WERI-Rb-1 (cell line): ENCODE results near the gene GAS2.

Source experiments
- DNase-seq: peaks from one replicate; pipeline ENCODE4 v3.0.0-alpha.2; 2020
- H3K27ac ChIP-seq: fragments of 250-450 bp; sonication (Bioruptor Pico); 2 replicates; pipeline ENCODE4 v1.5.1; 2020; ENCODE audit warnings: mild to moderate bottlenecking, moderate library complexity
- H3K27me3 ChIP-seq: fragments of 250-450 bp; sonication (Bioruptor Pico); 2 replicates; pipeline ENCODE4 v1.5.1; 2021; ENCODE audit warnings: mild to moderate bottlenecking, low read depth, moderate library complexity; ENCODE audit not compliant: insufficient read depth, severe bottlenecking
- H3K36me3 ChIP-seq: fragments of 250-450 bp; sonication (Bioruptor Pico); 2 replicates; pipeline ENCODE4 v1.5.1; 2020; ENCODE audit warnings: mild to moderate bottlenecking, moderate library complexity
- H3K4me3 ChIP-seq: 2 replicates; pipeline ENCODE4 v1.5.1; 2011; ENCODE audit warnings: low read depth, mild to moderate bottlenecking, control low read depth, low read length
- H3K9me3 ChIP-seq: fragments of 250-450 bp; sonication (Bioruptor Pico); 2 replicates; pipeline ENCODE4 v1.5.1; 2021; ENCODE audit warnings: mild to moderate bottlenecking, moderate library complexity; ENCODE audit not compliant: severe bottlenecking
- TF ChIP-seq, protein P1 (sequence below): IDR thresholded peaks from 2 replicates; pipeline ENCODE4 v1.5.1; 2011; ENCODE audit warnings: low read depth, mild to moderate bottlenecking, control low read depth, inconsistent platforms, low read length

The GAS2 gene

DNA sequence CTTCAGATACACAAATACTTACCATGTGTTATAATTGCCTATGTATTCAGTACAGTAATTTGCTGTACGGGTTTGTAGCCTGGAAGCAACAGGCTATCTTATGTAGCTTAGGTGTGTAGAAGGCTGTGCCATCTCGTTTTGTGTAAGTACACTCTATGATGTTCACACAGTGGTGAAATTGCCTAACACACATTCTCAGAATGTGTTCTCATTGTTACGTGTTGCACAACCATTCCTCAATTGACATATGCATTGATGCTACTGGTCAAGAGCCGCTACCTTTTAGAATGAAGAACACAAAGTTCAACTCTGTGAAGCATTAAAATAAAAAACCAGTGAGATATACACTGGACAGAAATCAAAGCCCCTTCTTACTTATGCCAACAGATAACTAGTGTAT, 136.4 kb downstream of the GAS2 start:
- H3K27ac ChIP-seq: no peak overlapping the region
- DNase-seq: no peak
- H3K9me3 ChIP-seq: no peaks in the 10 kb centered on the region
- TF ChIP-seq, protein P1, sequence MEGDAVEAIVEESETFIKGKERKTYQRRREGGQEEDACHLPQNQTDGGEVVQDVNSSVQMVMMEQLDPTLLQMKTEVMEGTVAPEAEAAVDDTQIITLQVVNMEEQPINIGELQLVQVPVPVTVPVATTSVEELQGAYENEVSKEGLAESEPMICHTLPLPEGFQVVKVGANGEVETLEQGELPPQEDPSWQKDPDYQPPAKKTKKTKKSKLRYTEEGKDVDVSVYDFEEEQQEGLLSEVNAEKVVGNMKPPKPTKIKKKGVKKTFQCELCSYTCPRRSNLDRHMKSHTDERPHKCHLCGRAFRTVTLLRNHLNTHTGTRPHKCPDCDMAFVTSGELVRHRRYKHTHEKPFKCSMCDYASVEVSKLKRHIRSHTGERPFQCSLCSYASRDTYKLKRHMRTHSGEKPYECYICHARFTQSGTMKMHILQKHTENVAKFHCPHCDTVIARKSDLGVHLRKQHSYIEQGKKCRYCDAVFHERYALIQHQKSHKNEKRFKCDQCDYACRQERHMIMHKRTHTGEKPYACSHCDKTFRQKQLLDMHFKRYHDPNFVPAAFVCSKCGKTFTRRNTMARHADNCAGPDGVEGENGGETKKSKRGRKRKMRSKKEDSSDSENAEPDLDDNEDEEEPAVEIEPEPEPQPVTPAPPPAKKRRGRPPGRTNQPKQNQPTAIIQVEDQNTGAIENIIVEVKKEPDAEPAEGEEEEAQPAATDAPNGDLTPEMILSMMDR: no peak
- H3K36me3 ChIP-seq: no peaks in the 10 kb centered on the region
- H3K4me3 ChIP-seq: no peak overlapping the region
- no peaks in the 10 kb centered on the region for H3K27me3 ChIP-seq

- TF ChIP-seq, protein P1: no peak
- no peak for DNase-seq
Measured at GRCh38 chr11:22807391-22807790, 141.0 kb downstream of the GAS2 start.

GRCh38 chr11:22807855-22808570, 141.6 kb downstream of the GAS2 start:
- H3K27ac ChIP-seq: no peak overlapping the region
- H3K4me3 ChIP-seq: no peak overlapping the region
- DNase-seq: no peak
- no peaks in the 10 kb centered on the region for H3K9me3 ChIP-seq
- TF ChIP-seq, protein P1: no peak
- no peaks in the 10 kb centered on the region for H3K27me3 ChIP-seq
- H3K36me3 ChIP-seq: no peaks in the 10 kb centered on the region

More at GRCh38 chr11:22807391-22807790, 141.0 kb downstream of the GAS2 start:
- Histone ChIP-seq H3K36me3 (no peaks in the 10 kb centered on the region), H3K4me3 (no peak overlapping the region), H3K9me3 (no peaks in the 10 kb centered on the region), H3K27ac (no peak overlapping the region), H3K27me3 (no peaks in the 10 kb centered on the region)

DNA sequence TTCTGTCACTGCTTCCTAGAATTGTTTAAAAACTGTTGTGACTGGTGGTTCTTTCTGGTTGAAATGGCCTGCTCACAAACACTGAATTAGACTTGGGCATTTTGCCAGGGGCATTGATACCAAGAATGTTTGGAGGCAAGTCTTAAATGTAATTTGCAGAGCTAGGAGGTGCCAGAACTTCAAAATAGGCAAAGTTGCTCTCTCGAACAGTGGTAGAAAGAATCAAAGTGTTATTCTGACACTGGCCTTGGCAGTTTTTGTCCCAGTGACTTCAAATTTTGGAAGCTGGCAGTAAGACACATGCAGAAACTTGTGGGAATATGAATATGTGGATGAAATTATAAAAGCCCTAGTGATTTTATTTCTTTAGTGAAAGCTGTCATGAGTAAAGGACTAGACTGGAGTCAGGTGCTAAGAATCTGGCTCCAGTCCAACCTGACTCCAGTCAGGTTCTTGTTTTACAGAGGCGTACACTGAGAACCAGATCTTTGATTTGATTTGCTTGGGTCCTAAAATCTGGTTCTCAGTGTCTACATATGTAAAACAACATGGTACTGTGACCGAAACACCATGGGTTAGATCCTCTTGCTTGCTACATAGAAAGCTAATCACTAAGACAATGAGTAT, 142.3 kb downstream of the GAS2 start:
- no peak overlapping the region for H3K4me3 ChIP-seq
- no peaks in the 10 kb centered on the region for H3K36me3 ChIP-seq
- TF ChIP-seq, protein P1: no peak
- H3K27ac ChIP-seq: no peak overlapping the region
- no peaks in the 10 kb centered on the region for H3K9me3 ChIP-seq
- H3K27me3 ChIP-seq: no peaks in the 10 kb centered on the region
- DNase-seq: no peak

DNA sequence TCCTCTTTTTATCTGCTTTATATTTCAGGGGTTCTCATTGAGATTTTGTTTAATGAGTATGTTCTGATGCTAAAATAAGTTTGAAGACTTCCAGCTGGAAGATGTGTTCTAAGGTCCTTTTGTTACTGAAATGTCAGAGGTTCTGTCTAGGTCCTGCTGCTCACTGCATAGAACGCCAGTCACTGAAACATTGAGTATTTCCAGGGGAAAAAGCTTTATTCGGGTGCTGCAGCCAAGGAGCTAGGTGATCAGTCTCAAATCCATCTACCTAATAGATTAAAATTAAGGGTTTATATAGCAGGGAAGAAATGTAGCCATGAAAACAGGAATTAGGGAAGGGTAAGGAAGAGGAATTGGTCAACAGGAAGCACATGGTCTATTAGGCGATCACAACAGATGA, 143.5 kb downstream of the GAS2 start:
- Histone ChIP-seq H3K4me3 (no peak overlapping the region), H3K9me3 (no peaks in the 10 kb centered on the region), H3K27ac (no peak overlapping the region), H3K27me3 (no peaks in the 10 kb centered on the region), H3K36me3 (no peaks in the 10 kb centered on the region)
- DNase-seq: no peak
- TF ChIP-seq, protein P1: no peak

DNA sequence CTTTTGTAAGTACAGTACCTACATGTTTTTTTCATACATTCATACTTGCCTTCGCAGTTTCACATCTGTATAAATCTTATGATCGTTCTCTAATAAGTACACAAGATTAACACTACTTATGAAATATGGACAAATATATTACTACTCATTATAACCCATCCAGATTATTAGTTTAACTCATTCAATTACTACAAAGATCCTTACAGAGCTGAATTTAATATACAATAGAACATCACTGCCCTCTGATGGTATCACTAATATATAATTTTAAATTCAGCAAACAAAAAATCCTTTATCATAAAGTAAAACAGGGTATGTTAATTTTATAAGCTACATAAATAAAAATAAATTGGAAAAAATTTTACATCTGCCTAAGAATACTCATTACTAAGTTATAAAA, 155.8 kb downstream of the GAS2 start:
- DNase-seq: no peak
- Histone ChIP-seq H3K4me3 (no peak overlapping the region), H3K27ac (no peak overlapping the region), H3K36me3 (peaks cover 21% of the 10 kb centered on the region), H3K27me3 (no peaks in the 10 kb centered on the region), H3K9me3 (no peaks in the 10 kb centered on the region)
- TF ChIP-seq, protein P1: no peak
